Peyer's patch (tissue), 4 donors: ENCODE data around the gene FILIP1. TPM values are rescaled to one million over a fixed set of nuclear protein-coding genes. Genes with fewer than 3 reads are reported as not detected.
A peak's percentile ranks its signal among the peaks of the same experiment; 100 is the strongest.

ENCODE experiments used
- DNase-seq, 3 donors: peaks; one replicate each; pipeline ENCODE4 v3.0.0-alpha.2; 2017 to 2019
- H3K27ac ChIP-seq, 4 donors: fragments of 200-600 bp; sonication (generic); one replicate each; pipeline ENCODE4 v1.5.1; 2016 to 2019
- H3K27me3 ChIP-seq, 2 donors: fragments of 200-600 bp; sonication (generic); one replicate each; pipeline ENCODE4 v1.5.1; 2019
- H3K36me3 ChIP-seq, 3 donors: fragments of 200-600 bp; sonication (generic); one replicate each; pipeline ENCODE4 v1.5.1; 2016 to 2019
- H3K4me1 ChIP-seq, 4 donors: fragments of 200-600 bp; sonication (generic); one replicate each; pipeline ENCODE4 v1.5.1; 2016 to 2019
- H3K4me3 ChIP-seq, 4 donors: fragments of 200-600 bp; sonication (generic); 1 replicate in 3 of 4; 2 replicates in 1 of 4; pipeline ENCODE4 v1.5.1; 2016 to 2019; ENCODE audit warnings: mild to moderate bottlenecking in 1 of 4
- H3K9me3 ChIP-seq, 4 donors: fragments of 200-600 bp; sonication (generic); one replicate each; pipeline ENCODE4 v1.5.1; 2016 to 2019; ENCODE audit warnings: mild to moderate bottlenecking in 1 of 4
- CTCF ChIP-seq, 6 experiments: fragments of 450-650 bp in 4 of 6; fragments of 200-600 bp in 2 of 6; sonication (generic) in 1 of 6; IDR thresholded peaks; one replicate each; pipeline ENCODE4 v1.5.1; 2017 to 2019; ENCODE audit warnings: antibody characterized with exemption in 6 of 6, mild to moderate bottlenecking in 3 of 6, moderate library complexity in 1 of 6
- POLR2A ChIP-seq, 2 donors: fragments of 450-650 bp; IDR thresholded peaks; one replicate each; pipeline ENCODE4 v1.5.1; 2017; ENCODE audit warnings: antibody characterized with exemption in 2 of 2, mild to moderate bottlenecking in 2 of 2, moderate library complexity in 2 of 2
- total RNA-seq, 4 donors: library from RNA; depleted of rRNA; stranded (reverse); fragments of >200 nt; gene quantifications; one replicate each; pipeline ENCODE4 v1.1.0, GENCODE V29; 2016

Gene FILIP1
- total RNA-seq, 4 donors from 2014 or later, result 1.1 to 7.4 (median 4.0) TPM

- no peak for DNase-seq
- Histone ChIP-seq H3K4me3 (no peak overlapping the region), H3K27ac (no peak overlapping the region), H3K27me3 (no peaks in the 10 kb centered on the region), H3K4me1 (peaks cover 0 to 9% (median 0%) of the 10 kb centered on the region in 4 donors), H3K36me3 (no peaks in the 10 kb centered on the region), H3K9me3 (no peaks in the 10 kb centered on the region)
- TF ChIP-seq CTCF (IDR thresholded peaks at IDR 0.05) (no peak), POLR2A (IDR thresholded peaks at IDR 0.05) (no peak)
Measured at GRCh38 chr6:75345413-75345812, 148.2 kb downstream of the FILIP1 start.

- H3K36me3 ChIP-seq, result no peaks in the 10 kb centered on the region
- no peak overlapping the region for H3K27ac ChIP-seq
- no peak for DNase-seq
- TF ChIP-seq POLR2A (IDR thresholded peaks at IDR 0.05) (no peak), CTCF (IDR thresholded peaks at IDR 0.05) (no peak)
- H3K9me3 ChIP-seq, result no peaks in the 10 kb centered on the region
- H3K4me1 ChIP-seq, result peaks cover 0 to 4% (median 0%) of the 10 kb centered on the region in 4 donors
- H3K27me3 ChIP-seq, result no peaks in the 10 kb centered on the region
- H3K4me3 ChIP-seq, result no peak overlapping the region
Measured at GRCh38 chr6:75344455-75344854, 149.1 kb downstream of the FILIP1 start.

DNA sequence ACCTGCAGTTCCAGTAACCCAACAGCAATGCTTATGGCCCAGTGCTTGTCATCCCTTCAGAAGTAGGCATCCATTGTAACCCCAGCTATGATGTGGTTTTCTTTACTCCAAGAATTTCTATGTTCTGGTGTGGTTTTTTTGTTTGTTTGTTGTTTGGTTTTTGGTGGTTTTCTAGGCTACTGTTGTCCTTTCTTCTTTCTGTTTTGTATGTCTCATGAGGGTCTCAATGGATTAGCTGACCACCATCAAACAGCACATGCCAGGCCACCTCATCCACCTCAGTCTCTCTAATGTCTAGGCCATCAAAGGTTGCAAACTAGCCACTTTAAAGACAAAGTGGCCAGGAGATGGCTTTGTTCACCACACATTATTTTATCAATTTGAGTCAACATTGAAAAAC is 149.6 kb downstream of the FILIP1 start:
- TF ChIP-seq POLR2A (IDR thresholded peaks at IDR 0.05) (no peak), CTCF (IDR thresholded peaks at IDR 0.05) (no peak)
- Histone ChIP-seq H3K4me3 (no peak overlapping the region), H3K27me3 (no peaks in the 10 kb centered on the region), H3K9me3 (no peaks in the 10 kb centered on the region), H3K36me3 (no peaks in the 10 kb centered on the region), H3K4me1 (no peaks in the 10 kb centered on the region), H3K27ac (no peak overlapping the region)
- no peak for DNase-seq

GRCh38 chr6:75337835-75338580 is 155.6 kb downstream of the FILIP1 start:
- H3K9me3 ChIP-seq, result no peaks in the 10 kb centered on the region
- DNase-seq, result no peak
- no peak overlapping the region for H3K27ac ChIP-seq
- TF ChIP-seq CTCF (IDR thresholded peaks at IDR 0.05) (no peak), POLR2A (IDR thresholded peaks at IDR 0.05) (no peak)
- peaks cover 0 to 8% (median 0%) of the 10 kb centered on the region in 4 donors for H3K4me1 ChIP-seq
- no peak overlapping the region for H3K4me3 ChIP-seq
- no peaks in the 10 kb centered on the region for H3K27me3 ChIP-seq
- H3K36me3 ChIP-seq, result no peaks in the 10 kb centered on the region

DNA sequence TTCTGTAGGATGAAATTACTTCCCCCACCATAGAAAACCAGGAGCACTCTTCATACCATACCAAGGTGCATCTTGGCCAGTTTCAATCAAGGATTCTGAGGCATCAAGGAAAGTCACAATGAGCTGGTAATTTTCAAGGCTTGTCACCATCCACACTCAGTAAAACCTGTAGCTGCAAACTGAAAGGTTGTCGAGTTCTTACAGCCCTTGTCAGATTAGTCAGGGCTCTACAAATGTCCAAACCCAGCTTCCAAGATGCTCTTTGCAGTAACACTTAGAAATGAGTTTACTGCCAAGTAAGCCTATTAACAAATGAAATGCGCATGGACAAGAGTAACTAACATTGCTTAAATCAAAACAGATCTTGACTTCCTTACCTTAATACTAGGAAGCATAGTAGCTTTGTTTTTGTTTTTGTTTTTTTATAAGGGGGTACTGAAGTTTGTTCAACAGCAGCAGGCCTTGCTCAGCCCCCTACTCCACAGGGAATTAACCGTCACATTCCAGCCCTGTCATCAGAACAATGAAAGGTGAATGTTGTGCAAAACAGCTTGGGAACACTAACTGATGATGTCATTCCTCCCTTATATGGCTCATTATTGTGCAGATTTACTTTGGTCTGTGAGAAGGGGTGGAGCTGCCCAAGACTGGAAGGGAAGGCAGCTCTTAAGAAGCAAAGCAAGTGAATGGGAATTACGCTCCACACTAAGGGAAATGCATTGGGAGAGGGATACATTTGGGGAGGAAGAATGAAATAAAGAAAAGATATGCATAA is 159.1 kb downstream of the FILIP1 start:
- no peak for DNase-seq
- no peak for TF ChIP-seq CTCF (IDR thresholded peaks at IDR 0.05)
- TF ChIP-seq POLR2A (IDR thresholded peaks at IDR 0.05), result no peak
- peak overlapping the region in 1 of 4 donors; percentile 7 for H3K27ac ChIP-seq
- no peaks in the 10 kb centered on the region for H3K36me3 ChIP-seq
- no peaks in the 10 kb centered on the region for H3K9me3 ChIP-seq
- H3K4me3 ChIP-seq, result no peak overlapping the region
- no peaks in the 10 kb centered on the region for H3K27me3 ChIP-seq
- peaks cover 0 to 8% (median 0%) of the 10 kb centered on the region in 4 donors for H3K4me1 ChIP-seq
